ENCODE data around the gene TRIM31.

GRCh38 chr6:30143780-30144179 is 30.9 kb upstream of the TRIM31 start:
- TF ChIP-seq CTCF (IDR thresholded peaks at IDR 0.05) (no peak), POLR2A (IDR thresholded peaks at IDR 0.05) (no peak), EP300 (IDR thresholded peaks at IDR 0.05) (no peak)

Data from tibial nerve (tissue), 4 donors.